ENCODE data around the gene TRNAU1AP. TPM values are rescaled to one million over a fixed set of nuclear protein-coding genes. Genes with fewer than 3 reads are reported as not detected.

Gene TRNAU1AP
- total and polyA plus RNA-seq, 2 experiments from 2014 or later: 17.4 to 19.1 TPM

DNA sequence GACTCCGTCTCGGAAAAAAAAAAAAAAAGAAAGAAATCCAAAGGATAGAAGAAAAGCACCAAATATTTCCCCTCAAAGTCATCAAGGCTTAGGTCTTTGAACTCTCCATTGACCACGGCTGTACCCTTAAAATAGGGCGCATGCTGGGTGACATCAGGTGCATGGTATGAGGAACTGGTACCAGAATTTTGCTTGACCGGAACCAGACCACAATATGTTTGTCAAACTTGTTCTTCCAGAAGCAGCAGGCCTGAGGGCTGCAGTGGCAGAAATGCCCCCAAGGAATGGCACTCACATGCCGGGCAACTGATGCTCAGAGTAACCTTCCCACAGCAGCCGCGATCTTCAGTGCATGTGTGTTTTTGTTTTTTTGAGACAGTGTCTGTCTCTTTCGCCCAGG, 26.0 kb upstream of the TRNAU1AP start:
- no peak overlapping the region for H3K27ac ChIP-seq
- H3K4me1 ChIP-seq (ENCODE audit: insufficient read depth): peaks cover 3% of the 10 kb centered on the region
- H3K4me3 ChIP-seq: no peak overlapping the region
- H3K9me2 ChIP-seq (replicated peaks; ENCODE audit: insufficient read depth): no peaks in the 10 kb centered on the region
- TF ChIP-seq, protein P1, sequence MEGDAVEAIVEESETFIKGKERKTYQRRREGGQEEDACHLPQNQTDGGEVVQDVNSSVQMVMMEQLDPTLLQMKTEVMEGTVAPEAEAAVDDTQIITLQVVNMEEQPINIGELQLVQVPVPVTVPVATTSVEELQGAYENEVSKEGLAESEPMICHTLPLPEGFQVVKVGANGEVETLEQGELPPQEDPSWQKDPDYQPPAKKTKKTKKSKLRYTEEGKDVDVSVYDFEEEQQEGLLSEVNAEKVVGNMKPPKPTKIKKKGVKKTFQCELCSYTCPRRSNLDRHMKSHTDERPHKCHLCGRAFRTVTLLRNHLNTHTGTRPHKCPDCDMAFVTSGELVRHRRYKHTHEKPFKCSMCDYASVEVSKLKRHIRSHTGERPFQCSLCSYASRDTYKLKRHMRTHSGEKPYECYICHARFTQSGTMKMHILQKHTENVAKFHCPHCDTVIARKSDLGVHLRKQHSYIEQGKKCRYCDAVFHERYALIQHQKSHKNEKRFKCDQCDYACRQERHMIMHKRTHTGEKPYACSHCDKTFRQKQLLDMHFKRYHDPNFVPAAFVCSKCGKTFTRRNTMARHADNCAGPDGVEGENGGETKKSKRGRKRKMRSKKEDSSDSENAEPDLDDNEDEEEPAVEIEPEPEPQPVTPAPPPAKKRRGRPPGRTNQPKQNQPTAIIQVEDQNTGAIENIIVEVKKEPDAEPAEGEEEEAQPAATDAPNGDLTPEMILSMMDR (IDR thresholded peaks at IDR 0.05; ENCODE audit: poor library complexity): no peak
- TF ChIP-seq EZH2phosphoT487 (IDR thresholded peaks at IDR 0.05; ENCODE audit: low read depth, severe bottlenecking, unreplicated experiment) (no peak), EZH2 (IDR thresholded peaks at IDR 0.05; ENCODE audit: borderline replicate concordance) (no peak)
- H2AFZ ChIP-seq: no peak overlapping the region
- DNase-seq (ENCODE audit: low spot score): no peak
- no peaks in the 10 kb centered on the region for H3K9me3 ChIP-seq (ENCODE audit: low read depth)
- H4K20me1 ChIP-seq (ENCODE audit: insufficient read depth, poor library complexity, severe bottlenecking): no peaks in the 10 kb centered on the region
- no peak overlapping the region for H3K4me2 ChIP-seq
- peaks cover 49% of the 10 kb centered on the region for H3K79me2 ChIP-seq
- H3K36me3 ChIP-seq (replicated peaks; ENCODE audit: insufficient read depth, low read depth): no peaks in the 10 kb centered on the region
- H3K27me3 ChIP-seq: no peaks in the 10 kb centered on the region
- WGBS (ENCODE audit: low lambda C conversion rate, missing lambda C conversion rate): 89% methylated on average over 8 of the region's 9 CpGs

DNA sequence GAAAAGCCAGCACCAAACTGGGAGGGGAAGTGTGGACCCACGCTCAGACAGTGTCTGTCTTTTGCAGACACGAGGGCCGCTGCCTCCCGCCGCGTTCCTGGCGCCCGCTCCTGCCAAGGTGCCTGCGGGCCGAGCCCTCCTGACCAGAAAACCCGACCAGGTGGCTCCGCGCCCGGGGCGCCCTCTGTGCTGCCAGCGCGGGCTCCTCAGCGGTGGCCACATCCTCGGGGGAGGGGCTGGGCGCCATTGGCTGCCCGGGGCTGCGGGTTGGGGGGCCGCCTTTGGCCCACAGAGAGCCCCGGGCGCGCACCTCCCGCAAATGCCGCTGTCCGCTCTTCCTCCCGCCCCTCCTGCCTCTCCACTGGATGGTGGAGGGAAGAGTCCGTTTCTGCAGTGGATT, 22.4 kb upstream of the TRNAU1AP start:
- WGBS (ENCODE audit: low lambda C conversion rate, missing lambda C conversion rate): 95% methylated on average over 25 of the region's 31 CpGs
- Histone ChIP-seq H3K36me3 (replicated peaks; ENCODE audit: insufficient read depth, low read depth) (no peaks in the 10 kb centered on the region), H3K9me2 (replicated peaks; ENCODE audit: insufficient read depth) (no peaks in the 10 kb centered on the region), H4K20me1 (ENCODE audit: insufficient read depth, poor library complexity, severe bottlenecking) (no peaks in the 10 kb centered on the region), H3K4me1 (ENCODE audit: insufficient read depth) (peaks cover under 1% of the 10 kb centered on the region), H3K9me3 (ENCODE audit: low read depth) (no peaks in the 10 kb centered on the region), H3K4me2 (no peak overlapping the region), H3K4me3 (no peak overlapping the region), H3K79me2 (peaks cover 24% of the 10 kb centered on the region), H3K27me3 (no peaks in the 10 kb centered on the region), H3K27ac (no peak overlapping the region), H2AFZ (no peak overlapping the region)
- TF ChIP-seq EZH2 (IDR thresholded peaks at IDR 0.05; ENCODE audit: borderline replicate concordance) (no peak), EZH2phosphoT487 (IDR thresholded peaks at IDR 0.05; ENCODE audit: low read depth, severe bottlenecking, unreplicated experiment) (no peak)
- TF ChIP-seq, protein P1 (IDR thresholded peaks at IDR 0.05; ENCODE audit: poor library complexity): no peak
- DNase-seq (ENCODE audit: low spot score): no peak

DNA sequence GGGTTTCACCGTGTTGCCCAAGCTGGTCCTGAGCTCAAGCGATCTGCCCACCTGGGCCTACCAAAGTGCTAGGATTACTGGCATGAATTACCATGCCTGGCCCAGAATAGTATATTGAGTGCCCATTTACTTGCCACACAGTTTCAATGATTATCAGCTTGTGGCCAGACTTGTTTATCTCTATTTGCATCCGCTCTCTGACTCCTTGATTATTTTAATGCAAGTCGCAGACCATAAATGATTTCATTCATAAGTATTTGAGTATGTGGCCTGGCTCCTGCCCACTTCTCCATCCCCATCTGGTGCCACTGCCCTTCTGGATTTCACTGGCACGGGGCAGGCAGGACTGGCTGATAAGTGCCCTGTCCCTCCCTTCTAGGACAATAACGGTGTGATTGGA, 18.2 kb upstream of the TRNAU1AP start:
- over 99% methylated on average over 6 of the region's 6 CpGs for WGBS (ENCODE audit: low lambda C conversion rate, missing lambda C conversion rate)
- Histone ChIP-seq H3K79me2 (no peaks in the 10 kb centered on the region), H3K9me3 (ENCODE audit: low read depth) (no peaks in the 10 kb centered on the region), H4K20me1 (ENCODE audit: insufficient read depth, poor library complexity, severe bottlenecking) (no peaks in the 10 kb centered on the region), H3K27me3 (no peaks in the 10 kb centered on the region), H3K4me2 (no peak overlapping the region), H2AFZ (no peak overlapping the region), H3K4me1 (ENCODE audit: insufficient read depth) (no peaks in the 10 kb centered on the region), H3K36me3 (replicated peaks; ENCODE audit: insufficient read depth, low read depth) (no peaks in the 10 kb centered on the region), H3K9me2 (replicated peaks; ENCODE audit: insufficient read depth) (no peaks in the 10 kb centered on the region), H3K4me3 (no peak overlapping the region), H3K27ac (no peak overlapping the region)
- TF ChIP-seq, protein P1 (IDR thresholded peaks at IDR 0.05; ENCODE audit: poor library complexity): no peak
- TF ChIP-seq EZH2phosphoT487 (IDR thresholded peaks at IDR 0.05; ENCODE audit: low read depth, severe bottlenecking, unreplicated experiment) (no peak), EZH2 (IDR thresholded peaks at IDR 0.05; ENCODE audit: borderline replicate concordance) (no peak)
- DNase-seq (ENCODE audit: low spot score): no peak

DNA sequence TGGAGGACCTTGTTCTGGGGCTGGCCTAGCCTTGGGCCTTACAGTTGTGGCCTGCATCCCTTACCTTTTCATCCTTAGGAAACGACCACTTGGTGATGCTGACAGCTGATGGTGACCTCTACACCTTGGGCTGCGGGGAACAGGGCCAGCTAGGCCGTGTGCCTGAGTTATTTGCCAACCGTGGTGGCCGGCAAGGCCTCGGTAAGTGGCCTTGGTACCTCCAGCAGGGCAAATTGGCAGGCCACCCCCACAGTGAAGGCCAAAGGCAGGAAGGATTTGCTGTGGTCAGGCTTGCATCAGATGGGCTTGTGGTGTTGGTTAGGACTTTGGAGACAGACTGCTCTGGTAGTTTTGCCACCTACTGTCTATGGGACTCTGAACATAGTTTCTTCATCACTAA, 17.7 kb upstream of the TRNAU1AP start:
- Histone ChIP-seq H3K9me2 (replicated peaks; ENCODE audit: insufficient read depth) (no peaks in the 10 kb centered on the region), H3K9me3 (ENCODE audit: low read depth) (no peaks in the 10 kb centered on the region), H3K36me3 (replicated peaks; ENCODE audit: insufficient read depth, low read depth) (no peaks in the 10 kb centered on the region), H2AFZ (no peak overlapping the region), H3K4me3 (no peak overlapping the region), H3K27ac (no peak overlapping the region), H3K79me2 (no peaks in the 10 kb centered on the region), H3K4me1 (ENCODE audit: insufficient read depth) (no peaks in the 10 kb centered on the region), H4K20me1 (ENCODE audit: insufficient read depth, poor library complexity, severe bottlenecking) (no peaks in the 10 kb centered on the region), H3K4me2 (no peak overlapping the region), H3K27me3 (no peaks in the 10 kb centered on the region)
- TF ChIP-seq, protein P1 (IDR thresholded peaks at IDR 0.05; ENCODE audit: poor library complexity): no peak
- no peak for TF ChIP-seq EZH2 (IDR thresholded peaks at IDR 0.05; ENCODE audit: borderline replicate concordance)
- TF ChIP-seq EZH2phosphoT487 (IDR thresholded peaks at IDR 0.05; ENCODE audit: low read depth, severe bottlenecking, unreplicated experiment): no peak
- DNase-seq (ENCODE audit: low spot score): no peak
- 98% methylated on average over 6 of the region's 6 CpGs for whole genome bisulfite sequencing (ENCODE audit: low lambda C conversion rate, missing lambda C conversion rate)

All from hepatocyte (in vitro differentiated cells).